Esophagus squamous epithelium (tissue), 4 donors: ENCODE measurements around the gene ANKRD29.

ENCODE experiments used
- CTCF ChIP-seq, 6 experiments: fragments of 450-650 bp in 4 of 6; fragments of 200-600 bp in 2 of 6; sonication (generic) in 2 of 6; IDR thresholded peaks; one replicate each; pipeline ENCODE4 v1.5.1; 2016 to 2019; ENCODE audit warnings: antibody characterized with exemption in 6 of 6, mild to moderate bottlenecking in 4 of 6, moderate library complexity in 4 of 6
- POLR2A ChIP-seq, 4 donors: fragments of 450-650 bp; IDR thresholded peaks; one replicate each; pipeline ENCODE4 v1.6.1; 2017; ENCODE audit warnings: antibody characterized with exemption in 4 of 4, mild to moderate bottlenecking in 4 of 4, moderate library complexity in 3 of 4

- TF ChIP-seq CTCF (IDR thresholded peaks at IDR 0.05) (no peak), POLR2A (IDR thresholded peaks at IDR 0.05) (no peak)
Observed at GRCh38 chr18:23688528-23688927, 25.8 kb upstream of the ANKRD29 start.
